GM18505 (cell line): ENCODE data around the gene RBP7.
"Not testable (repeated sequence)": the region's sequence is repeated elsewhere in the genome, so short reads cannot be mapped to it uniquely, and the experiment has no call there.

Source experiments
- ATAC-seq: cut with Tn5 transposase; IDR thresholded peaks from one replicate; pipeline ENCODE4 v1.9.1; 2021; ENCODE audit not compliant: unreplicated experiment
- POLR2A ChIP-seq: IDR thresholded peaks from 4 replicates; pipeline ENCODE4 v1.6.1; 2011; ENCODE audit warnings: borderline replicate concordance; ENCODE audit not compliant: insufficient read depth, insufficient read length; ENCODE audit errors: extremely low read depth

Gene RBP7

DNA sequence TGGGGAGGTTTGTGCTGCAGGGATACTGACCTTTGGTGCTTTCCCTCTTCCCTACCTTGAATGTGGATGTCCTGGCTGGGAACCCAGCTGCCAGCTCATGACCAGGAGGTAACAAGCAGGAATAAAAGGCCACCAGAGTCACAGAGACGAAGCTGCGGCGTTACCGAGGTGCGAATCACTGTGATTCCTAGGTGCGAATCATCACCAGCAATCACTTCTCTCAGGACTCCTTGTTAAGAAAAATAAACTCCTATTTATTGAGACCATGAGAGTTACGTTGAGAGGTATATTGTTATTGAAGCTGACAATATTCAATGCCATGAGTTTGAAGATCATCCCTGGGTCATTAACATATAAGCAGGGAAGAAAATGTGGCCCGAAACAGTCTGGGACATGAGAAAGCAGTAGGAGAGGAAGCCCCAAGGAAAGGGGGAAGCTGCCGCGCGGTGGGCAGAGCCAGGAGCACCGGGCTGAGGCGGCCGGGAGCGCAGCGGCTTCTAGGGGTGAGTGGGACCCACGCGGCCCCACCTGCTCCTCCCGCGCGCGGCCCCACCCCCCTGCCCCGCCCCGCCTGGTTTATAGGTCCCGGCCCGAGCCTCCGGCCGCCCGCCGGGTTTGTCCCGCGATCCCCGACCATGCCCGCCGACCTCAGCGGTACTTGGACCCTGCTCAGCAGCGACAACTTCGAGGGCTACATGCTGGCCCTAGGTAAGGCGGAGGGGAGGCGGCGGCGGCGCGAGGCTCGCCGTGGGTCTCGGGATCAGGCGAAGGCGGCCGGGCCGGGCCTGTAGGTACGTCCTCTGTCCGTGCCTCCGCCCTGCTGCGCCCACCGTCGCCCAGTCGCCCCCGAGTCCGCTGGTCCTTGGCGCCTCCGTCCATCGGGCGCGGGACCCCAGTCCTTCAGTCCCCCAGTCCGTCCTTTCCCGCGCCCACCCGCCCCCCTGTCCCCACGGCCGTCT is at the start of gene RBP7:
RBP7 (plus strand) TSS at position 605 of the 959 bp plus-strand sequence; CDS start at position 636, 31 bp downstream.
- no peak for TF ChIP-seq POLR2A
- ATAC-seq, result no peak

DNA sequence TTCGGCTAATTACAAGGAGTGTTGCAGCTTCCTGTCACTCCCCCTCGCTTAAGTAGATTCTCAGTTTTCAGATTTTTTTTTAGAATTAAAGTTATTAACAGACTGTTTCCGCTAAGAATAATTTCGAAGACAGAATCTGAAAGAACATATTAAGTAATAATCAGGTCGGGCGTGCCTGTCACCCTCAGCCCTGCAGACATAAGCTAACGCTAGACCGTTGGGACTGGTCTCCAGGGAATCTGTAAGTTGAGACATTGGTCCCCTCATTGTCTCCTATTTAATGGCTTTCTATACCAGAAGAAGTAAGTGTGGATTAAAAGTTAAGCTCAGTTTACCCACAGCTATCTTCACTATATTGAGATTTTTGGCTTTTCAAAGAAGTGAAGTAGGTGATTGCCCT is 39.3 kb upstream of the RBP7 start:
- no peak for TF ChIP-seq POLR2A
- no peak for ATAC-seq

DNA sequence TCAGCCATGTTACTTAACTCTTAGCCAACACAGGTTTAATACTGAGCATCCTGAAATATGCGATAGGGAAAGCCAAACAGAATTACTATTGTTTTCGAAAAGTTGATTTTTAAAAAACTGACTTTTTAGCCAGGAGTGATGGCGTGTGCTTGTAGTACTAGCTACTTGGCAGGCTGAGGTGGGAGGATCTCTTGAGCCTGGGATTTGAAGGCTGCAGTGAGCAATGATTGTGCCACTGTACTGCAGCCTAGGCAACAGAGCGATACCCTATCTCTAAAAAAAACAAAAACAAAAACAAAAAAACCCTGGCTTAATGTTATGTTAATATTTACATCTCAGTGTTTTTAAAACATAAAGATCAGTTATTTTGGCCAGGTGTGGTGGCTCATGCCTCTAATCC is 37.0 kb upstream of the RBP7 start:
- no peak for TF ChIP-seq POLR2A
- no peak for ATAC-seq

GRCh38 chr1:9960706-9961562 is 36.1 kb upstream of the RBP7 start:
- ATAC-seq, result no peak
- no peak for TF ChIP-seq POLR2A

DNA sequence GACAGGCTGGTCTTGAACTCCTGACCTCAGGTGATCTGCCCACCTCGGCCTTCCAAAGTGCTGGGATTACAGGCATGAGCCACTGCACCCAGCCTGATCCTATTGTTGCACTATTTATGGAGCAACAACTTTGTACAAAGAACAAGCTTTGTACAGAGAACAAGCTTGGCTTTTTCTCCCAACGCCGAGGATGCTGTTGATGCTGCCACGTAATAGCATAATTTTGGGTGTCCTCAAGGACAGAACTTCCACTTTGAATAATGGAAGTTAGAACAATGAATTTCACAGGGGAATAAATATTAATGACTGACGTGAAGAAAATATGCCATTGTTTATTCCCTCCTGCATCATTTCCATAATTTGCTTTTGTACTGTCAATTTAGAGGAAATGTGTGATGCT is 12.8 kb upstream of the RBP7 start:
- TF ChIP-seq POLR2A, result no peak
- ATAC-seq, result no peak

DNA sequence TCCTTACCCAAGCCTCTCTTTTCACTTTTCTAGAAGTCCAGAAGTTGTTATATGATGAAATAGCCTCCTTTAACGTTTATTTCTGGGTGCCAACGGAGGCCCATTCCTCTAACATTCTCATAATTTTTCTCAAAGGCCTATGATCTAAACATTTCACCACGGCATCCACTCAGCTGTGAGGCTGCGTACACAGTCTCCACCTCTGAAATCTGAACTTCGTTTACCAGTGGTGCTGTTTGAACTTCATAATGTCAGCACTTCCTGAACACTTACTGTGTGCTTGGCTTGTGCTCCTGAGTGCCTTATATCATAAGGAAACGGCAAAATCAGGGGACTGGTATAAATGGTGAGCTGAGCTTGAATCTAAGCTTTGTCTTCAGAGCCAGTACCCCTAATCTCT is 12.0 kb upstream of the RBP7 start:
- no peak for ATAC-seq
- no peak for TF ChIP-seq POLR2A

DNA sequence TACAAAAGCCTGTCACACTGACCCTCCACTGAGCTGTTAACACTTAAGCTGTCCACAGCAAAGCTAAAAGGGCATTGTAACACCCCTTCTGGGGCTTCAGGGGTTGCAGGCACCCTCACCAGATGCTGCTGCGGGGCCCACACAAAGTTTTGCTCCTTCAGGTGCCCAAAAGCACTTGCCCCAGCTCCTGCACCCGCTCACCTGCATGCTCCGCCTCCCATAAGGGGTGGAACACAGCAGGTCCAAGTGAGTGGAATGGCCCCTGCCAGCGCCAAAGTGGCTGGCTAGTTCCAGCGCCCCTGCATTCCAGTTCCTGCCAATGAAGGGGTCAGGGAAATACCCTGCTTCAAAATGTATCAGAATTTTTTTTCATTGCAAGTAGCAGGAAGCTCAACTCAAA is 7.3 kb upstream of the RBP7 start:
- no peak for ATAC-seq
- no peak for TF ChIP-seq POLR2A

GRCh38 chr1:9990944-9991343 is 6.1 kb upstream of the RBP7 start:
- TF ChIP-seq POLR2A, result no peak
- no peak for ATAC-seq

- no peak for TF ChIP-seq POLR2A
These were observed 4.1 kb upstream of the RBP7 start for GRCh38 chr1:9992910-9993309.

DNA sequence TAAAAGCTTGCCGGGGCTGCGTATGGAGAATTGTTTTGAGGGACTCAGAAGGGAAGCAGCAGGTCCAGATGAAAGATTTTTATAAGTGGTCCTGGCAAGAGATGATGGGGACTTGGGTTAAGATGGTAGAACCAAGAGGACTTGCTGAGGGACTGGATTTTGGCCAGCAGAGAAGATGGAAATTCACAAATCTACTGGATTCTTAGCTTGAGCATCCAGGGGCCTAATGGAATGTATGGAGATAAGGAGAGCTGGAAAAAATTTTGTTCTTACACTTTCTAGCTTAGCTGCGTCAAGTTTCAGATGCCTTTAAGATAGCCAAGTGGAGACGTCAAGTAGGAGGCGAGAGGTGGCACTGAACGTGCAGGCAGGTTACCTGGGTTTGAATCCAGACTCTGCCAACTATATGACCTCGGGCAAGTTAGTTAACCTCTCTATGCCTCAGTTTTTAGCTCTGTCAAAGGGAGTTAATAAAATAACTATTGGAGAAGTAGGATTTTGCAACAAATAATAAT is 3.4 kb upstream of the RBP7 start:
- no peak for ATAC-seq
- TF ChIP-seq POLR2A, result no peak

More at GRCh38 chr1:9992910-9993309, 4.1 kb upstream of the RBP7 start:
- ATAC-seq, result no peak

- TF ChIP-seq POLR2A, result no peak
- no peak for ATAC-seq
These were observed 4.1 kb downstream of the RBP7 start for GRCh38 chr1:10001016-10001665.

DNA sequence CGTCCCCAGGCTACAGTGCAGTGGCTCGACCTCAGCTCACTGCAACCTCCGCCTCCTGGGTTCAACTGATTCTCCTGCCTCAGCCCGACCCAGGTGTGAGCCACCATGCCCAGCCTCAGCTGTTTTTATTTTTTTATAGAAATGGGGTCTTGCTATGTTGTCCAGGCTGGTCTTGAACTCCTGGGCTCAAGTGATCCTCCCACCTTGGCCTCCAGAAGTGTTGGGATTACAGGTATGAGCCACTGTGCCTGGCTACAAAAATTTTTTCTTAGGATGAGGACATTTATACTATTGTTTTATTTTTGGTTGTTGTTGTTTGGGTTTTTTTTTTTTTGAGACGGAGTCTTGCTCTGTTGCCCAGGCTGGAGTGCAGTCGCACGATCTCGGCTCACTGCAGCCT is 8.2 kb downstream of the RBP7 start:
- not testable (repeated sequence) for ATAC-seq

- no peak for TF ChIP-seq POLR2A
- ATAC-seq, result no peak
These were observed 10.1 kb downstream of the RBP7 start for GRCh38 chr1:10007169-10007568.
